ENCODE data around the gene ZC3HAV1L.
"Not testable (repeated sequence)": the region's sequence is repeated elsewhere in the genome, so short reads cannot be mapped to it uniquely, and the experiment has no call there.

ZC3HAV1L gene

GRCh38 chr7:139035586-139036353 is at the start of gene ZC3HAV1L:
Gene ZC3HAV1L (minus strand): TSS chr7:139036042. CDS start chr7:139036017, 25 bp downstream.
- DNase-seq (ENCODE audit: low read depth in 2 of 2) = peak in 1 of 2 donors; percentile 24

DNA sequence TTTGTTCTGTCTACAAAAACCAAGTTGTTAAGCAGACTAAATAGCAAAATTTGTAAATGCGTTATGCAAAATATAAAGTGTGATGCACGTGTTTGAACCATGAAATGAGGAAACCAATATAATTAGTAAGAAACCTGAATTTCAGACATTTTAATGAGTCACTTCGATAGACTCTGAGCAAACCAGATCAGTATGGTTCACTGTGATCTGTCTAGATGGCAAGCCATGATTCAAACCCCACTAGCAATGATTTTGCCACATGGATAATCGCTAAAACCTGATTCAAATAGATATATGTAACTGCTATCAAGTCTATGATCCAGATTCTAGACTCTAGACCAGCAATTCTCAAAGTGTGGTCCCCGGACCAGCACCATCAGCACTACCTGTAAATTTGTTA is 48.9 kb upstream of the ZC3HAV1L start:
- no peak for DNase-seq (ENCODE audit: low read depth in 2 of 2)

DNA sequence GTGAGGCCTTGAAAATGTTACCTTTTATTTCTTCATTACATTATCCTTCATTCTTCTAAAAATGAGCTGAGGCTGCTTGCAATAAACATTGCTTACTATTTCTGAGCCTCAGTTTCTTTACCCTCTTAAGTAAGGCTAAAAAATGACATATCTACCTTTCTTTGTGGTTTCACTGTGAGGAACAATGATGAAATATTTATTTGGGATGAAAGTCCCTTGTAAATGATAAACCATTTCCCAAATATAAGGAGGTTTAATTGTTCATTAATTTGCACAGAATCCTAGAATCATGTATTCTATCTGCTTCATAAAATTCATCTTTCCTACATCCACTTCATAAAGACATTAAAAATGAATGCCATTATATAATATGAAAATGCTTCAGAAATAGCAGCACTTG is 45.7 kb upstream of the ZC3HAV1L start:
- no peak for DNase-seq (ENCODE audit: low read depth in 2 of 2)

GRCh38 chr7:139080905-139081304 is 45.1 kb upstream of the ZC3HAV1L start:
- DNase-seq (ENCODE audit: low read depth in 2 of 2) = no peak

DNA sequence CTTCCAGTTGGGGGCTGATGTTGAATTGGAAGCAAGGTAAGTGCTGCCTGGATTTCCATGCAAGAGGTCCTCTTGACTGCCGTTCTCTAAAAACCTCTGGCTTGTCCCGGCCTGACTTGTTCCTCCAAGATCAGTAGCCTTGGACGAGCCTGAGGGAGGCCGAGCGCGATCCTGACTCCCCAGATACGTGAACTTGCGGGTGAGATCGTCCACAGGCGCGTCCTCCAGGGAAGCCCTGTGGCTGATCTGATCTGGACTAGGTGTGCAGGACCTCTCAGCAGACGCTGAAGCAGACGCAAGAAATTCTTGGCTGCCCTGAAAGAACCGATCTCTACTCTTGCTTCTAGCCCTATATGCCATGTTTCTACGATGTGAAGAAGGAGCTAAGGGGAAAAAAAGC is 44.0 kb upstream of the ZC3HAV1L start:
- no peak for DNase-seq (ENCODE audit: low read depth in 2 of 2)

- no peak for DNase-seq (ENCODE audit: low read depth in 2 of 2)
Measured at GRCh38 chr7:139078911-139079310, 43.1 kb upstream of the ZC3HAV1L start.

DNA sequence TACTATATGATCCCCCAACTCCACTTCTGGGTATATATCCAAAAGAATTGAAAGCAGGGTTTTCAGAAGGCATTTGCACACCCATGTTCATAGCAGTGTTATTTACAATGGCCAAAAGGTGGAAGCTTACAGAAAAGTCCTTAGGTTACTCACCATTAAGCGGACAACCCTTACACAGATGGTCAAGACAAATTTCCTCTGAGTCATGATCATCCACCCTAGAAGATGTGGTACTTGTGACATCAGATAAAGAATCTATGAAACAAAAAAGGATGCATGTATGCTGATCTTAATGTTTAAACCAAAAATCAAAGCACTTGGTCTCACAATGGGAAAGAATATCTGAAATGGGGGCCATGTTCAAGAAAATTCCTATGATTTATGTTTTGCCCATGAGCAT is 42.6 kb upstream of the ZC3HAV1L start:
- no peak for DNase-seq (ENCODE audit: low read depth in 2 of 2)

GRCh38 chr7:139077706-139078105 is 41.9 kb upstream of the ZC3HAV1L start:
- DNase-seq (ENCODE audit: low read depth in 2 of 2) = not testable (repeated sequence)

DNA sequence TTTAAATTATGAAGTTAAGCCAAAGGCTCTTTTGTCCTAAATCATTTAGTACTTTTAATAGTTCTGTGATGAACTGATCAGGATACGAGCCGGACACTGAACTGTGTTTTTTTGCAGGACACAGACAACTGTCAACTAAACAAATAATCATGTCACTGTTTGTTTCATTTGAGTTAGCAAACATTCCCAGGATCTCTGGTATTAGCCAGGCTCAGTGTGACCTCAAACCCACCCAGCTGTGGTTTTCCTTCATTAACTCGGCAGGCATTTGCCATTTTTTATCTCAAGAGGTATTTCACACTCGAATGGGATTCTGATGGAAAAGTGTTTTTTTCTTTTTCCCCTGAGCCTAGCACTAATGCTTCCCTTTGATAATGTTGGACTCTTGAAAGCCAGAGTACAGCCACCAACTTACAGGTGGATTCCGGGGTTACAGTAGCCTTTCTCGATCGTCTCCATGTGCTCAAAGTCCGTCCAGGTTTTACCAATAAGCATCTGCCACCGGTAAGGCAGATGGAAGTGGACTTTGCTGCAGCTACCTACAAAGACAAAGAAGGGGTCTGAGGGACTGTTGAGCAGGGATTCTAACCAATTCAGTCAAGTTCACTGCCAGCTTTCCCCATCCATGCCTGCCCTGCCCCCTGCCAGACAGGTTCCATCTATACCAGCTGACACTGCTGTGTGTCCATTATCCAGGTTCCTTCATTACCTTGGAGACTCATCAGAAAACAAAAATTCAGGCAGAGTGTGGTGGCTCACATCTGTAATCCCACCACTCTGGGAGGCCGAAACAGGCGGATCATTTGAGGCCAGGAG is 40.2 kb upstream of the ZC3HAV1L start:
- DNase-seq (ENCODE audit: low read depth in 2 of 2) = no peak

GRCh38 chr7:139075031-139075652 is 39.3 kb upstream of the ZC3HAV1L start:
- DNase-seq (ENCODE audit: low read depth in 2 of 2) = peak; percentile 47

DNA sequence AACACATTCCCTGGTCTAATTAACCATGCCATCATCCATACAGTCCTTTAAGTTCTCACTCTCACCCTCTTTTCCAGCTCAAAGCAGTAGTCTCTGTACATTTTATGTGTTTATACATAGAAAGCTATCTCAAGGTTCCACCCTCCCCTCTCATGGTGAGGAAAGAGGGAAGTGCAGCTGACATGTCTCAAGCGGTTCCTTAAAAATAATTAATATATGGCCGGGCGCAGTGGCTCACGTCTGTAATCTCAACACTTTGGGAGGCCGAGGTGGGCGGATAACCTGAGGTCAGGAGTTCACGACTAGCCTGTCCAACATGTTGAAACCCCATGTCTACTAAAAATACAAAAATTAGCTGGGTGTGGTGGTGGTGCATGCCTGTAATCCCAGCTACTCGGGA is 37.0 kb upstream of the ZC3HAV1L start:
- no peak for DNase-seq (ENCODE audit: low read depth in 2 of 2)

DNA sequence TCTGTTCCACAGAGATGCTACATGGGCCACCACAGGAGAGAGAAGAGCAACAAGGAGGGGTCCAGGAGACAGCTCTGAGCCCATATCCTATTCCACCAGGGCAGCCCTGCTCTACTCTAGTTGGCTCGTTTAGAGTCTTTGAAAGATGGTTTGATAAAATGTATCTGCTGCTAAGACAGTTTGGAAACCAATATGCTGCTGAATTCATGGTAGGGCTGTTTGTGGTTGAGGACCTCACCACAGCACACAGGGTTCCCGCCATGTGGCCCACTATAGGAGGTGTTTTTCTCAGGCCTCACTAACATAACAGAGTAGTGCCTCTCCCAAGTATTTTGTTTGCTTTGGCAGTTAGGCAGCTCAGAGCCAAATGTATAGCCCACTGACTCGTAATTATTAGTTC is 35.8 kb upstream of the ZC3HAV1L start:
- peak in 1 of 2 donors; percentile 15 for DNase-seq (ENCODE audit: low read depth in 2 of 2)

GRCh38 chr7:139068544-139069399 is 32.9 kb upstream of the ZC3HAV1L start:
- DNase-seq (ENCODE audit: low read depth in 2 of 2) = no peak

- DNase-seq (ENCODE audit: low read depth in 2 of 2) = no peak
Measured at GRCh38 chr7:139066315-139066714, 30.5 kb upstream of the ZC3HAV1L start.

- DNase-seq (ENCODE audit: low read depth in 2 of 2) = no peak
Measured at GRCh38 chr7:139065323-139065722, 29.5 kb upstream of the ZC3HAV1L start.

GRCh38 chr7:139061416-139061815 is 25.6 kb upstream of the ZC3HAV1L start:
- no peak for DNase-seq (ENCODE audit: low read depth in 2 of 2)

DNA sequence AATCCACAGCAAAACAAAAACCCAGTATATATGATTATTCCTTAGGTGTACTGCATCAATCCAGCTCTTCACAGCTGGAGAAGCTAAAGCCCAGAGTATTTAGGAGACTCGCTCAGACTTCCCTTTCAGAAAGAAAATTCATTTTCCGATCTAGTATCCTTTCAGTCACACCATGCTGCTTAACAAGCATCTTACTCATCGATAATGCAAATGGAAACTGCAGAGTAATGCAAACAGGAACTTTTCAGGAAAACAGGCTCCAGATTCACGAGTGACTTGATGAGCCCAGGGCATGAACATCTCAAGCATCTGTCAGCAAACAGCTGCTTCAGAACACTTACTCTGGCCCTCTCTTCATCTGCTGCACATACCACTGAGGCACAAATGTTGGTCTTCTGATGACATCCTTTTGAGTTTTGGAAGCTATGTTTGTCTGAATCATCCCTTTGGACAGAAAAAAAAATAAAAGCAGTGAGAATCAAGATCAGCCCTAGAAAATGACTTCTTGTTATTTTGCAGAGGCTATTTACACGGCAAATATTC is 24.9 kb upstream of the ZC3HAV1L start:
- DNase-seq (ENCODE audit: low read depth in 2 of 2) = no peak

GRCh38 chr7:139059905-139060304 is 24.1 kb upstream of the ZC3HAV1L start:
- DNase-seq (ENCODE audit: low read depth in 2 of 2) = no peak

DNA sequence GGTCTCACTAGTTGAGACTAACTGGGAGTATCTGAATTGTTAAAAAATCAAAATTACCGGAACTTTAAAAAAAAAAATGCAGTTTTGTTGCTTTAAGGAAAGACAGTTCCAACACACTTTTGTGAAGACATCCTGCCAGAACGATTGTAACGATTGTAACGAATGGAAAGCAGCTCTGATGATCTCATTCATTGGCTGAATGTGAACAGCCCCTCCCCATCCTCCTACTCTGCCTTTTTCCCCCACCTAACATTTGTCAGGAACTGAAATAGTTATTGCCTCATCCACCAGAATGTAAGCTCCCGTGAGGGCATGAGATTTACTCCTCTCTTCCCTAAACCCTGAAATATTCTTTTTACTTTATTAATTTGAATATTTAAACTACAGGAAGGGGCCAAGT is 23.1 kb upstream of the ZC3HAV1L start:
- DNase-seq (ENCODE audit: low read depth in 2 of 2) = no peak

- DNase-seq (ENCODE audit: low read depth in 2 of 2) = no peak
Measured at GRCh38 chr7:139055674-139056073, 19.8 kb upstream of the ZC3HAV1L start.

DNA sequence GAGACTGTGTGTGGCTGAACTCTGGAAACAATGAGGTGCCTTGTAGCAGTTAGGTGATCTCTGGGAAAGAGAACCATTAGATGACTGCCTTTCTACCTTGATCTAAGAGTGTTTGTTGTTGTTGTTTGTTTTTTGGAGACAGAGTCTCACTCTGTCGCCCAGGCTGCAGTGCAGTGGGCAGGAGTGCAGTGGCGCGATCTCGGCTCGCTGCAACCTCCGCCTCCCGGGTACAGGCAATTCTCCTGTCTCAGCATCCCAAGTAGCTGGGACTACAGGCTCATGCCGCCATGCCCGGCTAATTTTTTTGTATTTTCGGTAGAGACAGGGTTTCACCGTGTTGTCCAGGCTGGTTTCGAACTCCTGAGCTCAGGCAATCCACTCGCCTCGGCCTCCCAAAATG is 18.8 kb upstream of the ZC3HAV1L start:
- DNase-seq (ENCODE audit: low read depth in 2 of 2) = not testable (repeated sequence)

All from stimulated activated CD8-positive, alpha-beta memory T cell treated with anti-CD3 and anti-CD28 coated beads, Interleukin-7, amount 100 ng/mL, for 4 hours (primary cell).